H1 (cell line): ENCODE measurements around the gene IDI1. TPM values are rescaled to one million over a fixed set of nuclear protein-coding genes. Genes with fewer than 3 reads are reported as not detected.

Source experiments
- CTCF ChIA-PET: fragments of 300-600 bp; sonication (Branson Sonifier 250); formaldehyde crosslinking; loops from one replicate; lab custom pipeline; 2021; ENCODE audit not compliant: partially characterized antibody; lab: Charles Lee
- POLR2A ChIA-PET: fragments of 300-600 bp; sonication (Branson Sonifier 250); formaldehyde crosslinking; loops from one replicate; lab custom pipeline; 2021; ENCODE audit warnings: inconsistent platforms; ENCODE audit not compliant: partially characterized antibody; lab: Charles Lee
- DNase-seq, 2 experiments: peaks; one replicate each; pipeline versions ENCODE4 v3.0.0 to v3.0.0-alpha.2; 2010 to 2022; ENCODE audit warnings: low spot score in 2 of 2, low read depth in 1 of 2, mixed read lengths in 1 of 2
- FAIRE-seq: peaks from 2 replicates; lab custom pipeline; 2011; peaks lifted over from hg19 to GRCh38; lab: Jason Lieb, UNC
- H2AFZ ChIP-seq: 2 replicates; pipeline ENCODE4 v1.8.1; 2012; ENCODE audit warnings: low read length, inconsistent platforms
- H2AK5ac ChIP-seq: 2 replicates; pipeline ENCODE4 v1.6.1; 2013; ENCODE audit warnings: low read depth, low read length
- H2BK120ac ChIP-seq: replicated peaks from 2 replicates; pipeline ENCODE3; 2013; ENCODE audit warnings: low read depth, low read length, inconsistent platforms
- H2BK12ac ChIP-seq: 2 replicates; pipeline ENCODE4 v1.6.1; 2013; ENCODE audit warnings: low read depth, low read length
- H2BK15ac ChIP-seq: 2 replicates; pipeline ENCODE4 v1.6.1; 2013; ENCODE audit warnings: low read length
- H2BK20ac ChIP-seq: 2 replicates; pipeline ENCODE4 v1.6.1; 2013; ENCODE audit warnings: low read length
- H2BK5ac ChIP-seq: 2 replicates; pipeline ENCODE4 v1.6.1; 2013; ENCODE audit warnings: low read depth, low read length
- H3K14ac ChIP-seq: 2 replicates; pipeline ENCODE4 v1.6.1; 2013; ENCODE audit warnings: inconsistent platforms; ENCODE audit not compliant: insufficient read length
- H3K18ac ChIP-seq: 2 replicates; pipeline ENCODE4 v1.6.1; 2013; ENCODE audit warnings: low read length; ENCODE audit errors: extremely low read depth
- H3K23ac ChIP-seq: 2 replicates; pipeline ENCODE4 v1.6.1; 2013; ENCODE audit warnings: inconsistent platforms; ENCODE audit not compliant: insufficient read length
- H3K23me2 ChIP-seq: 2 replicates; pipeline ENCODE4 v1.6.1; 2013; ENCODE audit warnings: low read depth, low read length
- H3K27ac ChIP-seq: 2 replicates; pipeline ENCODE4 v1.6.1; 2011; ENCODE audit warnings: low read depth, low read length, inconsistent platforms
- H3K27me3 ChIP-seq, 4 experiments: replicated peaks in 1 of 4; 1 replicate in 1 of 4; 2 replicates in 3 of 4; pipeline versions ENCODE4 v1.6.1 to v1.8.1; 2011 to 2013; ENCODE audit warnings: low read length in 3 of 4, mild to moderate bottlenecking in 3 of 4, inconsistent platforms in 2 of 4, mixed read lengths in 2 of 4, moderate library complexity in 1 of 4; ENCODE audit not compliant: control insufficient read depth in 3 of 4, insufficient read depth in 3 of 4; ENCODE audit errors: extremely low read depth in 1 of 4
- H3K36me3 ChIP-seq, 4 experiments: 2 replicates each; pipeline versions ENCODE4 v1.6.1 to v1.8.1; 2011 to 2013; ENCODE audit warnings: mild to moderate bottlenecking in 4 of 4, low read length in 3 of 4, moderate library complexity in 2 of 4, control low read depth in 1 of 4, inconsistent platforms in 1 of 4; ENCODE audit not compliant: insufficient read depth in 4 of 4, control insufficient read depth in 2 of 4
- H3K4ac ChIP-seq: replicated peaks from 2 replicates; pipeline ENCODE3; 2013; ENCODE audit warnings: low read length, low read depth, mixed read lengths, inconsistent platforms; ENCODE audit not compliant: insufficient read length
- H3K4me1 ChIP-seq, 4 experiments: replicated peaks in 1 of 4; 1 replicate in 1 of 4; 2 replicates in 3 of 4; pipeline versions ENCODE4 v1.6.1 to v1.8.1; 2011 to 2013; ENCODE audit warnings: low read length in 3 of 4, inconsistent platforms in 2 of 4, mixed read lengths in 1 of 4; ENCODE audit not compliant: insufficient read depth in 4 of 4, control insufficient read depth in 3 of 4
- H3K4me2 ChIP-seq, 2 experiments: 2 replicates each; pipeline versions ENCODE4 v1.6.1 to v1.8.1; 2011 to 2013; ENCODE audit warnings: low read depth in 2 of 2, low read length in 2 of 2, control low read depth in 1 of 2, inconsistent platforms in 1 of 2, mild to moderate bottlenecking in 1 of 2; ENCODE audit not compliant: insufficient read depth in 1 of 2
- H3K4me3 ChIP-seq, 4 experiments: fragments of 200-600, 300-600 bp in 1 of 4; sonication (generic), shearing (Covaris generic), sonication (Bioruptor Twin) in 1 of 4; 2 replicates each; pipeline versions ENCODE4 v1.5.1 to v1.8.1; 2011 to 2016; ENCODE audit warnings: low read length in 4 of 4, low read depth in 3 of 4, control low read depth in 2 of 4, inconsistent platforms in 2 of 4, mild to moderate bottlenecking in 2 of 4, mixed read lengths in 1 of 4, moderate library complexity in 1 of 4; ENCODE audit not compliant: insufficient read depth in 2 of 4; ENCODE audit errors: extremely low read depth in 1 of 4
- H3K56ac ChIP-seq: replicated peaks from 2 replicates; pipeline ENCODE3; 2013; ENCODE audit warnings: low read depth, mild to moderate bottlenecking, mixed read lengths, low read length, inconsistent platforms; ENCODE audit not compliant: insufficient read length
- H3K79me1 ChIP-seq: 2 replicates; pipeline ENCODE4 v1.6.1; 2013; ENCODE audit warnings: low read depth, low read length, control low read depth
- H3K79me2 ChIP-seq, 2 experiments: 2 replicates each; pipeline versions ENCODE4 v1.6.1 to v1.8.1; 2012 to 2013; ENCODE audit warnings: low read length in 2 of 2, mild to moderate bottlenecking in 2 of 2, inconsistent platforms in 1 of 2; ENCODE audit not compliant: insufficient read depth in 2 of 2, control insufficient read depth in 1 of 2
- H3K9ac ChIP-seq, 4 experiments: replicated peaks in 1 of 4; 1 replicate in 1 of 4; 2 replicates in 3 of 4; pipeline versions ENCODE4 v1.6.1 to v1.8.1; 2011 to 2013; ENCODE audit warnings: low read depth in 3 of 4, low read length in 3 of 4, control low read depth in 2 of 4, mild to moderate bottlenecking in 2 of 4, moderate library complexity in 2 of 4, inconsistent platforms in 1 of 4; ENCODE audit errors: extremely low read depth in 1 of 4
- H3K9me3 ChIP-seq, 2 experiments: 2 replicates each; pipeline versions ENCODE4 v1.6.1 to v1.8.1; 2012 to 2013; ENCODE audit warnings: mild to moderate bottlenecking in 2 of 2, moderate library complexity in 2 of 2, control low read depth in 1 of 2, inconsistent platforms in 1 of 2, low read depth in 1 of 2, low read length in 1 of 2, mixed read lengths in 1 of 2; ENCODE audit not compliant: insufficient read depth in 2 of 2
- H4K20me1 ChIP-seq, 2 experiments: replicated peaks in 1 of 2; 2 replicates each; pipeline versions ENCODE3 to v1.8.1; 2011 to 2013; ENCODE audit warnings: inconsistent platforms in 2 of 2, low read length in 2 of 2, mild to moderate bottlenecking in 1 of 2; ENCODE audit not compliant: insufficient read depth in 2 of 2, control insufficient read depth in 1 of 2
- H4K5ac ChIP-seq: 2 replicates; pipeline ENCODE4 v1.6.1; 2013; ENCODE audit warnings: low read length, low read depth, mixed read lengths, inconsistent platforms; ENCODE audit not compliant: insufficient read length
- H4K8ac ChIP-seq: 2 replicates; pipeline ENCODE4 v1.8.0; 2013; ENCODE audit warnings: mild to moderate bottlenecking, moderate library complexity, low read length, inconsistent platforms; ENCODE audit not compliant: insufficient read depth; ENCODE audit errors: extremely low read depth
- H4K91ac ChIP-seq: replicated peaks from 2 replicates; pipeline ENCODE3; 2013; ENCODE audit warnings: low read length, mixed read lengths, inconsistent platforms; ENCODE audit not compliant: insufficient read length
- BRCA1 ChIP-seq: IDR thresholded peaks from 2 replicates; pipeline ENCODE4 v1.6.1; 2012; ENCODE audit warnings: low read depth, low read length, improper control_type of control experiment
- TAF7 ChIP-seq: optimal IDR thresholded peaks from 2 replicates; pipeline ENCODE3; 2011; ENCODE audit warnings: low read depth, mild to moderate bottlenecking, inconsistent platforms, low read length, moderate library complexity, borderline replicate concordance
- TEAD4 ChIP-seq: IDR thresholded peaks from 2 replicates; pipeline ENCODE4 v1.6.1; 2012; ENCODE audit warnings: low read depth, low read length, inconsistent platforms, mixed read lengths
- WGBS, 2 experiments: shearing (Covaris generic) in 1 of 2; methylation state at CpG; one replicate each; pipeline versions ENCODE4 v1.1.6 to v1.1.7; 2013 to 2015; ENCODE audit warnings: low lambda C conversion rate in 2 of 2, mixed read lengths in 2 of 2, inconsistent platforms in 1 of 2, low coverage in 1 of 2, missing lambda C conversion rate in 1 of 2; ENCODE audit not compliant: insufficient replicate concordance in 2 of 2, insufficient coverage in 1 of 2, insufficient read length in 1 of 2; ENCODE audit errors: extremely low coverage in 1 of 2, missing lambda C conversion rate in 1 of 2; 5-methylcytosine and 5-hydroxymethylcytosine counted together
- polyA plus RNA-seq, 7 experiments: library from polyadenylated mRNA; depleted of rRNA in 3 of 7; stranded (reverse) in 5 of 7; unstranded in 2 of 7; fragments of >200 nt in 5 of 7; fragments of 200-250 nt in 2 of 7; gene quantifications; 1 replicate in 5 of 7; 2 replicates in 1 of 7; 4 replicates in 1 of 7; pipeline versions ENCODE4 v1.2.1 to v1.2.3, GENCODE V29; 2011 to 2013; ENCODE audit warnings: missing spikeins in 2 of 7, mixed read lengths in 2 of 7
- total RNA-seq: library from RNA; stranded (reverse); fragmentation: NEBNext Ultra II Directional; extraction: Animal tissue kit (Norgen Biotek cat#: 25700); gene quantifications from 2 replicates; pipeline ENCODE4 v1.2.1, GENCODE V29; 2021

IDI1 gene
- total and polyA plus RNA-seq, 2 of the 8 experiments (the other 6 are each of a cell fraction or from before 2014, with no cell fraction given): 35.3 to 56.6 TPM

GRCh38 chr10:992467-992866 lies 56.5 kb downstream of the IDI1 start:
- Histone ChIP-seq H3K23ac (no peak overlapping the region), H3K4me3 (no peak overlapping the region), H3K79me1 (no peaks in the 10 kb centered on the region; the same call in 1 of the 2 replicates), H3K18ac (no peak overlapping the region), H3K4me2 (no peak overlapping the region), H4K20me1 (peaks cover 6 to 18% of the 10 kb centered on the region in 2 experiments), H2BK120ac (no peak overlapping the region), H3K23me2 (peaks cover 8% of the 10 kb centered on the region), H3K4me1 (no peaks in the 10 kb centered on the region; a peak in 3 of 7 replicates), H2AFZ (no peak overlapping the region), H2BK20ac (no peak overlapping the region), H4K91ac (no peak overlapping the region), H3K9ac (no peak overlapping the region), H3K36me3 (peaks cover 34 to 47% (median 44%) of the 10 kb centered on the region in 4 experiments), H3K79me2 (peaks cover 31 to 68% of the 10 kb centered on the region in 2 experiments), H3K27ac (no peak overlapping the region), H2AK5ac (no peak overlapping the region), H2BK15ac (no peak overlapping the region), H3K56ac (no peak overlapping the region), H2BK12ac (no peak overlapping the region), H4K5ac (no peak overlapping the region), H3K4ac (no peak overlapping the region), H3K14ac (no peak overlapping the region), H4K8ac (no peak overlapping the region), H3K27me3 (no peaks in the 10 kb centered on the region), H3K9me3 (no peaks in the 10 kb centered on the region), H2BK5ac (no peak overlapping the region)
- TF ChIP-seq TEAD4 (no peak), BRCA1 (no peak), TAF7 (no peak)
- DNase-seq (no peak), FAIRE-seq (no peak)
- POLR2A ChIA-PET: interaction anchor here (1.0 to 4.4 kb wide), 13 partner anchors 9 to 141 kb away, joined by 3 to 28 read pairs (median 4); partner anchors contain the start of gene IDI1
- CTCF ChIA-PET: interaction anchor here (0.6 kb wide), 1 partner anchor 58 kb away, joined by 3 read pairs; no protein-coding TSS in a partner anchor
- WGBS, 2 experiments: 97 to 100% methylated on average over 1 to 6 of the region's 6 CpGs
